Stimulated activated CD4-positive, alpha-beta T cell treated with anti-CD3 and anti-CD28 coated beads, Interleukin-4, amount 100 ng/mL, for 48 hours (primary cell): ENCODE results near the gene RAB7B.

Experiments
- DNase-seq, 2 donors: peaks; one replicate each; pipeline ENCODE4 v3.0.0-alpha.2; 2020; ENCODE audit warnings: low read depth in 2 of 2

Gene RAB7B

DNA sequence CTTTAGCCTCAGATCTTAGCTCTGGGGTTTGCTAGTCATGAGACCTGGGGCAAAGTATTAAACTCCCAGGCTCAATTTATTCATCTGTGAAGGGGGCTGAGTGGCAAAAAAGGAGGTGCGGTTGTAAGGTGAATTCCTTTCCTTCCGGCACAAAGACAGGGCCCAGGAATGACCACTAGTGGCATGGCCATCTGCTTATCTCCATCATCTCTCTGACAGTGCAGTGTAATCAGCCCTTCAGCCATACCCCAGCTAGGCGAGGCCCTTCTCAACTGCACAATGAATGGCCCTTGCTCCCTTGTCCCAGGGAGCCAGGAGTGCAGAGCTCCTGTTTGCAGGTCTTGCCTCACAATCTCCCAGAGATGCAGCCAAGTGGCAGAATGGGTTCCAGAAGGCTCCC lies 54.3 kb downstream of the RAB7B start:
- no peak for DNase-seq

DNA sequence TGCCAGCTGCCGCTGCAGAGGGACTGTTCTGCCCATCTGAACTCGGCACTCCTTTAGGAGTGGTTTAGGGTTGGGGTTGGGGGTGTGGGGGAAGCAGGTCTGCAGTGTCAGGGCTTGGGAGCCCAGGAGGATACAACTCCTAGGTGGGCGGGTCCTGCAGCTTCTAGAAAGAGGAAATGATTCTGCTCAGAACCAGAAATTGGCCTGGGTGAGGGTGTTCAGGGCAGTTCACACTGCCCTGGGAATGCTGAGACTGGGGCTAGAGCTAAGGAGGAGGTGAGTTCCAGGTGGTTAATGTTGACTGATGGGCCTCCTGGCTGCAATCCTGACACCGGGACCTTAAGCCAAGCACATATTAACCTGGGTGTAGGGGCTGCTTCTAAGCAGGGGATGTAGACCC lies 55.2 kb downstream of the RAB7B start:
- no peak for DNase-seq

DNA sequence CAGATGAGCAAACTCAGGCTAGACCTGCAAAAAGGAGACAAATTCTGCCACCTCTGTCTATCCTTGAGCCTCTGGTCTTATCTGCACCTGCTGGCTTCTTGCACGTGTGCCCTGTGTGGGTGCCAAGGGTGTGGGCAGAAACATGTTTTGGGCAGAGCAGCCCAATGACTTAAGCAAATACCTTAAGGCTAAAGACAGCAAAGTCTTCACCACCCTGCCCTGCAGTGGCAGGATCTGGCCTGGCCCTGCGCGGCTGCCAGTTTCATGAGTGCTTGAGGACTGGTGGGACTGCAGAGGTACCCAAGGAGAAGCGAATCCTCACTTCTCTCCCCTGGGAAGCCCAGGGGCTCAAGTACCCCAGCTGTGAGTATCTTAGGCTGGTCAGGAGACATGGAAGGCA lies 56.2 kb downstream of the RAB7B start:
- DNase-seq, result no peak

DNA sequence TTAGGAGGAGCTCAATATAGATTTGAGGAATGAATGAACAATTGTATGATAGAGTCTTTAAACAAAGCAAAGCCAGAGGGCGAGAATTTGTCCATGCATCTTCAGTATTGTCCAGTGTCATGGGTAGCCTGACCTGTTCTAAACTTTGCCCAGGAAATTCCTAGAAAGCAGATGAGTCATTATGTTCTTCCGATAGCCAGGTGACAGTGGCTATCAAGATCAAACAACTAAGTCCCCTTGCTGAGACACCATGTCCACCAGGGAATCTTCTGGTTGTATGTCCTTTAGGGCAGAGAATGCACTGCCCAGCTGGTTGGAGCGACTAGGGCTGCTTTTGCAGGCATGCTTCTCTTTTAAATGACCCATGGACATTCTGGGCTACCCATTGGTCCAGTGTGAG lies 58.1 kb downstream of the RAB7B start:
- DNase-seq, result no peak

DNA sequence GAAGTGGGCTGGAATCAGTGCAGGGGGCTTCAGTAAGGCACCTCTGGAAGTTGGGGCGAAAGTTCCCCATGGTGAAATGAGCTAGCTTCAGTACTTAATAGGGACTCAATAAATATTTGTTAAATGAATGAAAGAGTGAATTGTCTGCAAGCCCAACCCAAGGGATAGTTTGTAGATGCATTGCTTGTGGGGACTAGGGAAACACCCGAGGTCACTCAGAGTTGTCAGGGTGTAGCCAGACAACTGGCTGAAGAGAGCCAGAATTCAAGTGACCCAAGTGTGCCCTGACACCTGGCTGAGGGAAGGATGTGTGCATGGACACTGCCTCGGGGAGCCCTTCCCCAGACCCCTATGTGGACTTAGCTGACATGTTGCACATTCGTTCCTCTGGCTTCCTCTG lies 58.7 kb downstream of the RAB7B start:
- DNase-seq, result no peak

DNA sequence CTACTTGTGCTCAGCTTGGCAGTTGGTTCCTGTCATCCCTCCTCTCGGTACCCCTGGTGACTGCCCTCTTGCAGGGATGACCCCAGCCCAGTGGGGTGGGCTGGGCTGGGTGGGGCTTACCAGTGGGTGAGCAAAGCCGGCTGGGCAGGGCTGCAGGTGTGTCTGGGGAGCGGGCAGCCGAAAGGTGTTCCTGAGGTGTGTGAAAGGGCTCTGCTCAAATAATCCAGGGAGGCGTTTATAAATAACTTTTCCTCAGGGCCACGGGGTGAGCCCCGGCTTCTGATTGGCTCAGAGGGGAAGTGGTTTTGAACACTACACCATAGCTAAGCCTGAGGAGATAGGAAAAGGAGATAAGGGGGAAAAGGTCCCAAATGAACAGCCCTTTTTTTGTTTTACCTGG lies 60.0 kb downstream of the RAB7B start, which contains the start of gene SLC26A9:
TSS of gene SLC26A9 (minus strand) at position 212 of the 400 bp plus-strand sequence. CDS start 7,636 bp downstream, outside the sequence.
- no peak for DNase-seq

DNA sequence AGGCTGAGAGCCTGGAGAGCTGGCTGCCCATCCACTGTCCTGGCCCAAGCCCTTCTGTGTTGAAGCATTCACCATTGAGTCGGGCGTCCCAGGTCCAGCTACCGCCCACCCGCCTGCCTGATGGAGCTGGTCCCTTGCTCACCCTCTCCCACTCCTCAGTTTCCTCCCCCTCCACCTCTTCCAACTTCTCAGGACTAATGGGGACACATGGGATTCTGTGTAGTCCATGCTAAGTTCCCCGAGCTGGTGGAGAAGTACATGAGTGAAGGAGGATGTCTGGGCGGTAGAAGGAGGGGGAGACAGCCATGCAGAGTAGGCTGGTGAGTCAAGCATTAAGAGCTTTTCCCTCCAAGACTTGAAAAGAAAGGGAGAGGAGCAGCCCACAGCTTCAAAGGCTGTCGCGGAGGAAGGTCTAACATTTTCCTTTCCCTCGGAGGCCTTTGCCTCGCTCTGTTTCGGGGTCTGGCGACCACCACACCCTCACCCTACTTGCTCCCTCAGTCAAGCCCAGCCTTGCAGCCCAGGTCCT lies 60.5 kb downstream of the RAB7B start:
- no peak for DNase-seq

DNA sequence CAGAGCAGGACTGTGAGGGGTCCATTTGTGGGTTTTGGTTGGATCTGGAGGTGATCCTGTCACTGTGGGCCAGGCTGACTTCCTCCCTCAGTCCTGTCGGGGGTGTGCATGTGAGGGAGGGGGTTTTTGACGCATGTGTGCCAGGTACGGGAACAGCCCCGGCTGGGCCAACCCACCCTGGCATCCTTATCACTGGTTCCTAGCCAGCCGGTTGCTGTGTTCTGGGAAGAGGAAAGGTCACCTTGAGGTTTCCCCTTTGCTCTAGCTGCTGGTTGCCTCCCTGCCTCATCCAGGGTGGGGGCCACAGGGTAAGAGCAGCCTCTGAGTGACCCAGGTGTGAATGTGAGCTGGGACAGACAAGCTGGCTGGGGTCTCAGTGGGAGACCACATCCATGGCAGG lies 62.5 kb downstream of the RAB7B start:
- DNase-seq, result no peak

DNA sequence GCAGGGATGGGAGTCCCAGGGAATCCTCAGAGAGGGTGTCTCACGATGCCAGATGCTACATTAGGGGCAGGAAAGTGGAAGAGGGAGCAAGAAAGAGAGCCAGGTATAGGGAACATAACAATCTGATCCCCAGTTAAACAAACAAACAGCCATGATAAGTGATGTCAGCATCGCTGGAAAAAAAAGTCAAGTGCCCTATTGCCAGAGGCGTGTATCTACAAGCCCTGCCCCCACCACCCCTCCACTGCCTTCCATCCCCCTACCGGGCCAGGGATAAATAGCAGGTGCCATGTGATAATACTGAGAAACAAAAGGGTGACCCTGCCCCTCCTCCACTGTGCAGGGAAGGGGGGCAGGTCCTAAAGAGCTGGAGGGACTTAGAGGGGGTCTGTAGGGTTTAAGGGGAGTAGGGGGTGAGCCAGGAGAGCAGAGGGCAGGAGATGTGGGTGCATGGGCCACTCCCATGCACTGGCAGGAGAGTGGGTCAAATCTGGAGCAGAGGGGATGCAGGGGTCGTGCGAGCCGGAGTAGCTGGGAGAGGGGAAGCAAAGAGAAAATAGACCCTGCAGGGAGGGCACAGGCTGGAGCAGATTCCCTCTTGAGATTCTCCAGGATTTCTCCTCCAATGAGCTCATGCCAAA lies 63.4 kb downstream of the RAB7B start:
- DNase-seq, result no peak

DNA sequence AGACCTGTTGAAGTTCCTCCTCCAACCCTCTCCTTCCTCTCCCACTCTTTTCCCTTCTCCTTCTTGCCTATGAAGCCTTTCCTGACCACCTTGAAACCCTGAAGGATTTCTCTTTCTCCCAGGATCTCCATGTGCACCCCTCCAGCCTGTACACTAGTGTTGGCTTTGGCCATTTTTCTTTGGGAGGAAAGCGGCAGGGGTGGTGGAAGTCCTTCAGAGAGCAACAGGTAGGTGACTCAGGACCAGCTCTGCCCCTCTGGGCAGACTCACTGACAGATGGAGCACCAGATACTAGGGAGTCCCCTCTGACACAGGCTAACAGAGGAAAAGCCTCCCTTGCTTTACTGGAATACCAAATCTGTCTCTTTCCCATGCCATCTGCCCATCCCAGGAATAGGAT lies 64.5 kb downstream of the RAB7B start:
- no peak for DNase-seq

DNA sequence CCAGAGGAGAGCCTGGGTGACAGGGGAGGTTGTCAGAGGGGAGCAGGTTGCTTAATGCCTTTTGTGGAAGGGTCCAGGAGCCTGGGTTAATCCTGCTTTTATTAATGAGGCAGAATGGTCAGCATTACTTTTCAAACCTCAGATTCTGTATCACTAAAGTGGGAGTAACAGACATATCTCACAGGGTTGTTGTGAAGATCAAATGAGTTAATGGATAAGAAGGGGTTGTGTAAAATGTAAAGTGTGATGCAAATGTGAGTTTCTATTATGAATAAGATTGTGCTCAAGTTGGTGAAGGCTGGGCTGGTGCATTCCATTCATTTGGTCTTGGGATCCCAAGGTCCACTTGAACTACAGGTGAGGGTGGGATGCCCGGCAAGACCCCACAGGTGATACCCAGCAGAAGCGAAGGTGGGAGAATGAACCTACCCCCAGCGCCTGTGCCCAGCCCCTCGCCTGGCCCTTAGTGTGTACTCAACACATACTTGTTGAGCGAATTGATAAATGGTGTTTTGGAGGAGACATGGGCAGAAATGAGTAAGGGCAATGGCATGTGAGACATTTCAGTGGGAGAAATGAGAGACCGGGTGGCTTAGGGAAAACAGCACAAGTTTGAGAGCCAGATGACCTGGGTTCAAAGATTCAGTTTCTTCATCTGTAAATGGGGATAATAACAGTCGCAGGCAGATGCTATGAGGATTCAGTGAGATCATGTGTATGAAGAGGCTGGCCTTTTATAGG lies 66.2 kb downstream of the RAB7B start:
- no peak for DNase-seq

DNA sequence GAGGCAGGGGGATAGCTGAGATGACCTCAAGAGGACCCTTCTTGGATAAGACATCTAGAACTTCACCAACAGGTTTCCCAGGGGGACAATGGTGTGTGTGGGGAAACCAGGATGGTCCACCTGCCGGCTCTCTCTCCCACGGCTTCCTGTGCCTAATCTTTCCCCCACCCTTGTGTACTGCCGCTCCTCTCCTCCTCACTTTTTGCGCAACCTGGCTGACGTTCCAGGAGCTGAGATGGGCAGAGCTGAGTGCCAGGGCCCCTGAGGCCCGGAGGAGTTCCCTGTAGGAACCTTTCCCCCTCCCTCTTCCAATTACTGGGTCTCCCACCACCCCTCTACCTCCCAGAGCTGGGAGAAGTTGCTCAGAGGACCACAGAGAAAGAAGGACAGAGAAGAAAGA lies 66.9 kb downstream of the RAB7B start:
- no peak for DNase-seq

DNA sequence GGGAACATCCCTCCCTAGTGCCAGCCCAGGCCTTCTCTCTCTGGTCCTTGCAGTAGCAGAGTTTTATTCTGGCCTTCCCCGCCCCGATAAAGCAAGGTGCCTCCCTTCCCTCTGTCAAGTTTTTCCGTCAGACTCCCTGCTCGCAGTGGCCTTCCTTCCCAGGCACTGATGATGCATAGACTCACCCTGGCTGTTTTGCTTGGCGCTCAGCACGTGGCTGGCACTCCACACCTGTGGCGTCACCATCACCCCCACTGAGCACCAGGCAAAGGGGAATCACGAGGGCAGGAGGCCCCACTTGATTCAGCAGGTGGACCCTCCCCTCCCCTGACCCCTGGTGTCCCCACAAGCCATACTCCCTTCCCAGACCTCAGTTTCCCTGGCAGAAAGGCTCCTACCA lies 67.3 kb downstream of the RAB7B start:
- DNase-seq, result no peak

DNA sequence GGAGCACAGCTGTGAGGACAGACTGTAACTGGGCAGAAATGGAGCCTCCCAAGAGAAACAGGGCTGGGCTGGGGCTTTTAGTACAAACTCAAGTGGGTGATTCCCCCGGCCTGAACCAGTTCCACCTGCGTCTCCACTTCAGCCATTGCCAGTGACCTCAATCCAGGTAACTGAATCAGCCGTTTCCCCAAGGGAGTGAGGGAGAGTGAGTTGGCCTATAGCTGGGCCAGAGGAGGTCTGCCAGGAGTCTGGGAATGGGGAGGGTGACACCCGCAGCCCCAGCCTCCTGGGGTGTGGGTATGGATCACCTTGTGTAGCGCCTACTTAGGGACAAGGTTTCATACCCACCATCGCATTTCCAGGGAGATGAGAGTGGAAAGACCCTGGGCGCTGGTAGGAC lies 68.4 kb downstream of the RAB7B start:
- no peak for DNase-seq

DNA sequence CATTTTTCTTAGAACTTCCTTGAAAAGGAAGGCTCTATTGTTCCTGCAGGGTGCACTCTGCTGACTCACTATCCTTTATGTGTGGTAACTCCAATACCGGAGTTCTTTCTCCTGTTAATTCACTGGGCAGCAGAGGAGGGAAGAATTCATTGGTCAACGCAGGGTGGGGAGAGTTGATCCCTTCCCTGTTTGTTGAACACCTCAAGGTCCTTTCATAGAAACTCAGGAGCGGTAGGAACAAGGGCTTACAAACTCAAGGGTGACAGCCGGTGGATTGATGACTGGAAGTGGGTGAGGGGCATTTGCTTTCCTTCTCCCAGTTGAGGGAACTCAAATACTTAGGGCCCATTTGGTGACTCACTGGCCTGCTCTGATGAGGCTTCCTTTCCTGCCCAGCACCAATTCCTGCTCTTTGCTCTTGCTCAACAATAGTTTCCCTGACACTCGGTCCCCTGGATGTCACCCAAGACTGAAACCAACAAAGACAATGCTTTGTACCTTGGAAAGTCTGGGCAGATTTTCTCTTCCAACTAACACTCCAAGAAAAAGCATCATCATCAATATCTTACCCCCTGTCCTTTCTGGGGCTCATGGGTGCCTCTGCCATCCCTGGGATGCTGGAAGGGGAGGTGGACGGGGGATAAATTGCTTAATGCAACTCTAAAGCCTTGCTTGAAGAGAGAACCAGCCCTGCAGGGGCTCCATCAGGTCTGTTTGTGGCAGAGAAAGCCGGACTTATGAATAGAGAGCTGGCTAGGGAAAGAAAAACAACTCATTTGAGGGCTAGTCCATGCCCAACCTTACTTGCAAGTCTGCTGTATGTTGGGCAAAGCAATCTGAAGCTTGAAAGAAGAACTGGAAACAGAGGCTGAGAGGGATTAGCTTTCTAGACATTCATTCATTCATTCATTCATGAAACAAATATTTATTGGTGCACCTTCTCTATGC lies 69.2 kb downstream of the RAB7B start:
- DNase-seq, result no peak

DNA sequence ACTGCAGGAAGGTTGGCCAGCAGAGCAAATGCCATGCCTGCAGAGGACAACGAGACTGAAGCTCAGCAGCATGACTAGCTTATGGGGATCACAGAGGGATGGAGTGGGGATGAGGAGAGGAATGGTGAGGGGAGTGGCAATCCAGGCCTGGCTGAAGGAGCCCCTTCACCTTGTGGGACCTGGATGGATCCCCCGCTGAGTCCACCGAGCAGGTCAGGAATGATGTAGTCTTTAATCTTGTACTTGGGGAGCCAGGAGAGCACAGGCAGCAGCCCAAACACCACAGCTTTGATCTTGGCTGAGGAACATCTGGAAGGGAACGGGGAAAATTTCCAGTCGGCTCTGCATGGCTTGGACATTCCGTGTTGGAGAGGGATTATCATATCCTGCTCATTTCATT lies 70.4 kb downstream of the RAB7B start:
- DNase-seq, result no peak

DNA sequence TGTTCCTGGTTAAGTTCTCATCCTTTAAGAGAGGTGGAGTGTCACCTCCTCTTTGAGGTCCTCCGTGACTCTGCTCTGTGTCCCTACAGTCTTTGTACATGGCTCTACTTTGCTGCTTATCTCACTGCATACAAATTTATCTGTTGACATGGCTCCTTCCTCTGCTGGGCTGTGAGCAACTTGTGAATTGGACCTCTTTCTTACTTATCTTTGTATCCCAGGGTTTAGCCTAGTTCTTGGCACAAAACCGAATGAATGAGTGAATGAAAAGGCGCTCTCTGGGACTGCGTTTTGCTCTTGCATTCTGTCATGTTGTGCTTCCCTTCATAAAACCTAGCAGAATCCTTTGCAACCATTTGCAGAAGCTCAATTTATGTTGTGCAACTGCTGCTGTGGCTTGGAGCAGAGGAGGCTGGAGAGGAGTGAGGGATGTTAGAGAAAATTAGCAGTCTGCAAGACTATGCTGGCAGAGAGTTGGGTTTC lies 72.4 kb downstream of the RAB7B start:
- DNase-seq, result no peak

DNA sequence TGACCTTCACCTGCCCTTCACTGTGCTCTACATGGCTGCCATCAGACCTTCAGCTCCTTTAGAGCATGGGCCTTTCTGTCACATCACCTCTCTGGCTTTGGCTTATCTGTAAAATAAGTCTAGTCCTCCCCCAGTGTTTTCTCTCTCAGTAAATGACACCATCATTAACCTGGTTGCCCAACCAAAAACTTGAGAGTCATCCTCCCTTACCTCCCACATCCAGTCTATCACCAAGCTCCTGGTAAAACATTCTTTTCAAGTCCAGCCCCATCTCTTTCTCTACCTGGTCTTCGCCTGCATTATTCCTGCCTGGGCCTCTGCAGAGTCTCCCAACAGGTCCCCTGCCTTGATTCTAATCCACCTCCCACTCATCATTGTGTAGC lies 73.0 kb downstream of the RAB7B start:
- no peak for DNase-seq

DNA sequence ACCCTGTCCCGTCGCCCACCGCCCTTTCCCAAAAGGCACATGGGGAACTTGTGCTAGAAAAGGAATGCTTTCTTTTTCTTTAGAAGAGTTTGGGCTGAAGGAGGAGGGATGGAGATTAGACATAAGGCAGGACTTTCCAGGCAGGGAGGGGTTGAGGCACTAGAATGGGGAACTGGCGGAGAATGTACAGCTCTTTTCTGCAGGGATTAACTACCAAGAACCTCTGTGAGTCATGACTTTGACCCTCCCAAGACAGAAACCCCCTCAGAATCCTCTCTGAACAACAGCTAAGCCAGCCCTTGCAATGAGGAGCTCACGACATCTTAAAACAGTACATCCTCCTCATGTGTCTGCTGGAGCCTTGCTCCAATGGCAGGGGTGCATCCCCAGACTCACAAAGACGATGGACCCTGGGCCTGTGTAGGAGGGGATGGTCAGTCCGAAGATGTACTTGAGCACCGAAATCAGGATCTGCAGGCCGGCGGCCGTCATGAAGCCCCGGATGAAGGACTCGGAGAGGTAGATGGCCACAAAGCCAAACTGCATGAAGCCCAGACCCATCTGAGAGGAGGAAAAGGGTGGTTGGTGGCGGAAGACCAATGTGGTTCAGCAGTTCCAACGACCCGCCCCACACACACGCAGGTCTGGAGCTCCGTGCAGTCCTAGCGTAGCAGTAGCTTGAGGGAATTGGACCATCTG lies 73.5 kb downstream of the RAB7B start:
- no peak for DNase-seq

DNA sequence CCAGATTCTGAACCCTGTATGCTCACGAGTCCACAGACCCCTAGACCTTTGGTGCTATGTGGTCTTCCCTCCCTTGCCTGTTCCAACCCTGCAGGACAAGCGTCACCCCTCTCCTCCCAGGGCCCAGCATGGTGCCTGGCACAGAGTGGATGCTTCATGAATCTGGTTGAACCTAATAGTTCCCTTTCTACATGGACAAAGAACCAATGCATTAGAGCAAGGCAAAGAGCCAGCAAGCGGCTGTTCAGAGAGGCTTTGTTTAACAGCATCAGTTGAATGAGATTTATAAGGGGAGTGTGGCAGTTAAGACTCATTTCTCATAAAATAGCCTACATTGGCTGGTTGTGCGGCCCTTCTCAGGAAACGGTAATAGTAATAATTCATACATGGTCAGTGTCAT lies 74.9 kb downstream of the RAB7B start:
- DNase-seq, result no peak

DNA sequence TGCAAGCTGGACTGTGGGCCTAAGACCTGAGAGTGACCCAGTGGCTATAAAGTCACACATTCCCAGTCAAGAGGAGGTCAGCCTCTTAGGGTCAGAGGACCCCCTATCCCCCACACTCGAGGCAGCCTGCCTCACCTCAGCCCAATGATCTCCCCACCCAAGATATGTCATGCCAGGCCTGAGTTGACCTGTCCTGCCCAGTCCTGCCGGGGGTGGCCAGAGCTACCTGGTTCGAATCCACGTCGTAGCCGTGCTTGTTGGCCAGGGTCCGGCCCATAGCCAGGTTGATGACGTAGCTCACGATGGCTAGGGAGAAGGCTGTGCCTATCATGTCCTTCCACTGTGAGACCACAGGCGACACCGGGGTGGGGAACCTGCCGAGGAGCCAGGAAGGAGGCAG lies 75.5 kb downstream of the RAB7B start:
- no peak for DNase-seq

DNA sequence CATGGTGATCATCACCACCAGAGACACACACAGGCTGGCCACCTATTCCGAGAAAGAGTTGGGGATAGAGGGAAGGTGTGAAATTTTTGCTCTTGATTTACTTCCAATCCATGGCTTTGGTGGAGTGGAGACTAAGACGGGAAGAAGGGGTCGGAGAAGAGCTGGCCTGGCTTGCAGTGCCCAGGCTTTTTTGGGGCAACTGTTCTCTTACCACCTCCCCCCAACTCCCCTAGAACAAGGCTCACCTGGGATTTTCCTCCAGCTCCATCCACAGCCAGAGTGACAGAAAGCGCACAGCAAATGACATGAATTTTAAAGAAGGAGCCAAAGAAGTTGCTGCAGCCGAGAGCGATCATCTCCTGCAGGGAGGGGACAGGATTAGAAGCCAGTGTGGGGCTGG lies 75.9 kb downstream of the RAB7B start:
- no peak for DNase-seq
